HFF-Myc (cell line): ENCODE measurements around the gene CNTN5.

ENCODE experiments used
- DNase-seq: peaks from one replicate; pipeline ENCODE4 v3.0.0-alpha.2; 2011; ENCODE audit warnings: low read depth; ENCODE audit errors: extremely low read depth
- H3K4me3 ChIP-seq: replicated peaks from 2 replicates; pipeline ENCODE4 v1.5.1; 2011; ENCODE audit warnings: low read depth, mild to moderate bottlenecking, control low read depth, low read length
- CTCF ChIP-seq: IDR thresholded peaks from 2 replicates; pipeline ENCODE4 v1.5.1; 2012; ENCODE audit warnings: mild to moderate bottlenecking, low read depth, low read length, control low read depth; ENCODE audit errors: missing control alignments

CNTN5 gene

GRCh38 chr11:99160447-99160846 is 139.7 kb downstream of the CNTN5 start:
- no peak overlapping the region for H3K4me3 ChIP-seq
- TF ChIP-seq CTCF = no peak
- no peak for DNase-seq

- no peak overlapping the region for H3K4me3 ChIP-seq
- DNase-seq = no peak
- TF ChIP-seq CTCF = no peak
Measured at GRCh38 chr11:99162819-99163218, 142.1 kb downstream of the CNTN5 start.

- no peak for TF ChIP-seq CTCF
- no peak for DNase-seq
- H3K4me3 ChIP-seq = no peak overlapping the region
Measured at GRCh38 chr11:99170591-99170990, 149.8 kb downstream of the CNTN5 start.

- TF ChIP-seq CTCF = no peak
- DNase-seq = no peak
Measured at GRCh38 chr11:99171330-99171729, 150.6 kb downstream of the CNTN5 start.

GRCh38 chr11:99176430-99176829 is 155.7 kb downstream of the CNTN5 start:
- H3K4me3 ChIP-seq = no peak overlapping the region
- DNase-seq = no peak
- no peak for TF ChIP-seq CTCF

More at GRCh38 chr11:99171330-99171729, 150.6 kb downstream of the CNTN5 start:
- no peak overlapping the region for H3K4me3 ChIP-seq

GRCh38 chr11:99177446-99177845 is 156.7 kb downstream of the CNTN5 start:
- no peak for DNase-seq
- H3K4me3 ChIP-seq = no peak overlapping the region
- TF ChIP-seq CTCF = no peak

GRCh38 chr11:99184146-99184545 is 163.4 kb downstream of the CNTN5 start:
- no peak overlapping the region for H3K4me3 ChIP-seq
- DNase-seq = no peak
- no peak for TF ChIP-seq CTCF
